Stimulated activated CD4-positive, alpha-beta T cell treated with anti-CD3 and anti-CD28 coated beads, Interleukin-15, amount 100 ng/mL, for 24 hours (primary cell): Measurements from ENCODE around the gene SIK3.

ENCODE experiments used
- DNase-seq: peaks from one replicate; pipeline ENCODE4 v3.0.0-alpha.2; 2020

The SIK3 gene

GRCh38 chr11:116955548-116955947 is 142.7 kb downstream of the SIK3 start:
- no peak for DNase-seq

GRCh38 chr11:116953530-116954285 is 144.5 kb downstream of the SIK3 start:
- DNase-seq = no peak

GRCh38 chr11:116951762-116952161 is 146.5 kb downstream of the SIK3 start:
- DNase-seq = no peak

- DNase-seq = no peak
Observed at GRCh38 chr11:116950210-116950609, 148.0 kb downstream of the SIK3 start.

GRCh38 chr11:116948391-116948790 is 149.8 kb downstream of the SIK3 start:
- peak; percentile 61 for DNase-seq

- no peak for DNase-seq
Observed at GRCh38 chr11:116946414-116946813, 151.8 kb downstream of the SIK3 start.

- no peak for DNase-seq
Observed at GRCh38 chr11:116939499-116939898, 158.7 kb downstream of the SIK3 start.

- DNase-seq = no peak
Observed at GRCh38 chr11:116938471-116939070, 159.7 kb downstream of the SIK3 start.

- DNase-seq = no peak
Observed at GRCh38 chr11:116936754-116937446, 161.3 kb downstream of the SIK3 start.

- DNase-seq = no peak
Observed at GRCh38 chr11:116935514-116935913, 162.7 kb downstream of the SIK3 start.

GRCh38 chr11:116935089-116935488 is 163.1 kb downstream of the SIK3 start:
- DNase-seq = no peak

- no peak for DNase-seq
Observed at GRCh38 chr11:116933961-116934360, 164.3 kb downstream of the SIK3 start.

- DNase-seq = no peak
Observed at GRCh38 chr11:116932181-116932580, 166.0 kb downstream of the SIK3 start.

GRCh38 chr11:116931206-116931953 is 166.8 kb downstream of the SIK3 start:
- DNase-seq = peak; percentile 19

- DNase-seq = no peak
Observed at GRCh38 chr11:116930586-116930985, 167.6 kb downstream of the SIK3 start.

GRCh38 chr11:116930177-116930576 is 168.1 kb downstream of the SIK3 start:
- DNase-seq = peak; percentile 27

- no peak for DNase-seq
Observed at GRCh38 chr11:116929414-116930090, 168.7 kb downstream of the SIK3 start.

- DNase-seq = no peak
Observed at GRCh38 chr11:116928845-116929244, 169.4 kb downstream of the SIK3 start.

- DNase-seq = no peak
Observed at GRCh38 chr11:116928102-116928777, 170.0 kb downstream of the SIK3 start.

- DNase-seq = peak; percentile 54
Observed at GRCh38 chr11:116927163-116927974, 170.9 kb downstream of the SIK3 start.

- DNase-seq = no peak
Observed at GRCh38 chr11:116925050-116925449, 173.2 kb downstream of the SIK3 start.
